ENCODE results near the gene NECAP2.
"Not testable (repeated sequence)": the region's sequence is repeated elsewhere in the genome, so short reads cannot be mapped to it uniquely, and the experiment has no call there.

Gene NECAP2

GRCh38 chr1:16483639-16484500 lies 43.3 kb downstream of the NECAP2 start:
- H3K27ac Mint-ChIP-seq; ATAC-seq (replicated peaks); H3K4me3 Mint-ChIP-seq; H3K27me3 Mint-ChIP-seq; H3K9me3 Mint-ChIP-seq; DNase-seq; H3K4me1 Mint-ChIP-seq (ENCODE audit: low read depth in 2 of 2): not testable (repeated sequence)
- H3K36me3 Mint-ChIP-seq (ENCODE audit: insufficient read depth), result peaks cover 40% of the 10 kb centered on the region

DNA sequence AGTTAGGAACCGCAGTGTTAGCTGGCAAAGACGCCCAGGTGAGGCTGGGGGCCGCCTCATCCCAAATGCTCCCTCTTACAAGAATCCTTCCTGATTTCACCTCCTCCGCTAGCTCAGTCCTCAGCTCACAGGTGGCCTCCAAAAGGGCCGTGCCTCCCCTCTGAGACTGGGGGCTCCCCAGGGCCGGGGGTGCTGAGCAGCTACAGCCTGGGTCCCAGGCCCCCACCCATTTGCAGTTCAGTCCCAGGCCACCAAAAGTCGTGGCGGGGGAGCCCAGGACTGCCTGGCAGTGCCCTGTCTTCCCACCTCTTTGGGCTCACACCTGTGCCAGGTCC lies 43.9 kb downstream of the NECAP2 start:
- Mint-ChIP-seq H3K4me1 (ENCODE audit: low read depth in 2 of 2) (no peaks in the 10 kb centered on the region), H3K27me3 (no peaks in the 10 kb centered on the region), H3K27ac (peak overlapping the region; percentile 62 to 75), H3K9me3 (no peaks in the 10 kb centered on the region), H3K36me3 (ENCODE audit: insufficient read depth) (peaks cover 35% of the 10 kb centered on the region), H3K4me3 (no peak overlapping the region)
- ATAC-seq (replicated peaks) (no peak), DNase-seq (no peak)

- H3K36me3 Mint-ChIP-seq (ENCODE audit: insufficient read depth), result peaks cover 31% of the 10 kb centered on the region
- no peak for ATAC-seq (replicated peaks)
- no peaks in the 10 kb centered on the region for H3K9me3 Mint-ChIP-seq
Measured at GRCh38 chr1:16484931-16485330, 44.4 kb downstream of the NECAP2 start.

GRCh38 chr1:16486316-16486715 lies 45.8 kb downstream of the NECAP2 start:
- H3K4me3 Mint-ChIP-seq; H3K27ac Mint-ChIP-seq; DNase-seq; H3K4me1 Mint-ChIP-seq (ENCODE audit: low read depth in 2 of 2); H3K27me3 Mint-ChIP-seq; H3K9me3 Mint-ChIP-seq; ATAC-seq (replicated peaks): not testable (repeated sequence)
- peaks cover 18% of the 10 kb centered on the region for H3K36me3 Mint-ChIP-seq (ENCODE audit: insufficient read depth)

More at GRCh38 chr1:16484931-16485330, 44.4 kb downstream of the NECAP2 start:
- Mint-ChIP-seq H3K4me3 (no peak overlapping the region), H3K27me3 (no peaks in the 10 kb centered on the region), H3K27ac (peak overlapping the region; percentile 62 to 75), H3K4me1 (ENCODE audit: low read depth in 2 of 2) (no peaks in the 10 kb centered on the region)
- no peak for DNase-seq

- not testable (repeated sequence) for H3K4me3 Mint-ChIP-seq; H3K9me3 Mint-ChIP-seq; DNase-seq; H3K4me1 Mint-ChIP-seq (ENCODE audit: low read depth in 2 of 2); ATAC-seq (replicated peaks); H3K27me3 Mint-ChIP-seq
- peak overlapping the region in 1 of 2 donors; percentile 25 for H3K27ac Mint-ChIP-seq
- peaks cover 11% of the 10 kb centered on the region for H3K36me3 Mint-ChIP-seq (ENCODE audit: insufficient read depth)
Measured at GRCh38 chr1:16487011-16487410, 46.5 kb downstream of the NECAP2 start.

DNA sequence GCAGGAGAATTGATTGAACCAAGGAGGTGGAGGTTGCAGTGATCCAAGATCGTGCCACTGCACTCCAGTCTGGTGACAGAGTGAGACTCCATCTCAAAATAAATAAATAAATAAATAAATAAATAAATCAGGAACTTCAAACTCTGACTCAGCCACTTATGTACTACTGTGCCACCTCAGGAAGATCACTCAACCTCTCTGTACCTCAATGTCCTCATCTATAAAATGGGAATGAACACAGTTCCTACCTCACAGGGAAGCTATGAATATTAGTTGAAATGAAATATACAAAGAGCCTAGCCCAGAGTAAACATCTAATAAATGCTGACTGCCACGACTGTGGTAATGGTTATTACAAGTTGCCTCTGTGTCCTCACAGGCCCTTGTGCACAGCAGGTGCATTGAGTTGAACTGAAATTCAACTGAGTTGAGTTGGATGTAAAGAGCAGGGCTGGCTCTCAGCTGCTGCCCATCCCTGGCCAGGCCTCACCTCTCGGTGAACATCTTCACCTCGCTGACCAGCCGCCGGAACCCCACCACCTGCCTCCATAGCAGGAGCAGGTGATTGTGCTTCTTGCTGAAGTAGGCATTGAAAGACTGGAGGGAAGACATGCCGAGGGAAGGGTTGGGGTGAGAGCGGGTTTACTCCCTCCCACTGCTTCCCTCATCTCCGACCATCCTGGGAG lies 48.8 kb downstream of the NECAP2 start:
- not testable (repeated sequence) for H3K27ac Mint-ChIP-seq; H3K9me3 Mint-ChIP-seq; ATAC-seq (replicated peaks); DNase-seq; H3K36me3 Mint-ChIP-seq (ENCODE audit: insufficient read depth); H3K27me3 Mint-ChIP-seq; H3K4me3 Mint-ChIP-seq; H3K4me1 Mint-ChIP-seq (ENCODE audit: low read depth in 2 of 2)

- Mint-ChIP-seq H3K4me1 (ENCODE audit: low read depth in 2 of 2) (peaks cover 4 to 9% of the 10 kb centered on the region in 2 donors), H3K9me3 (no peaks in the 10 kb centered on the region), H3K27ac (peak overlapping the region in 1 of 2 donors; percentile 17), H3K36me3 (ENCODE audit: insufficient read depth) (peaks cover 6% of the 10 kb centered on the region), H3K4me3 (no peak overlapping the region), H3K27me3 (no peaks in the 10 kb centered on the region)
- ATAC-seq (replicated peaks), result no peak
- no peak for DNase-seq
Measured at GRCh38 chr1:16491056-16491675, 50.6 kb downstream of the NECAP2 start.

GRCh38 chr1:16492937-16493336 lies 52.4 kb downstream of the NECAP2 start:
- ATAC-seq (replicated peaks); H3K27ac Mint-ChIP-seq: not testable (repeated sequence)
- H3K4me1 Mint-ChIP-seq (ENCODE audit: low read depth in 2 of 2), result peaks cover 11 to 16% of the 10 kb centered on the region in 2 donors

GRCh38 chr1:16493731-16494130 lies 53.2 kb downstream of the NECAP2 start:
- H3K9me3 Mint-ChIP-seq; H3K27me3 Mint-ChIP-seq; H3K27ac Mint-ChIP-seq; H3K4me3 Mint-ChIP-seq; H3K36me3 Mint-ChIP-seq (ENCODE audit: insufficient read depth); DNase-seq; ATAC-seq (replicated peaks): not testable (repeated sequence)
- peaks cover 17 to 18% of the 10 kb centered on the region in 2 donors for H3K4me1 Mint-ChIP-seq (ENCODE audit: low read depth in 2 of 2)

More at GRCh38 chr1:16492937-16493336, 52.4 kb downstream of the NECAP2 start:
- H3K27me3 Mint-ChIP-seq; H3K4me3 Mint-ChIP-seq; DNase-seq; H3K9me3 Mint-ChIP-seq; H3K36me3 Mint-ChIP-seq (ENCODE audit: insufficient read depth): not testable (repeated sequence)

DNA sequence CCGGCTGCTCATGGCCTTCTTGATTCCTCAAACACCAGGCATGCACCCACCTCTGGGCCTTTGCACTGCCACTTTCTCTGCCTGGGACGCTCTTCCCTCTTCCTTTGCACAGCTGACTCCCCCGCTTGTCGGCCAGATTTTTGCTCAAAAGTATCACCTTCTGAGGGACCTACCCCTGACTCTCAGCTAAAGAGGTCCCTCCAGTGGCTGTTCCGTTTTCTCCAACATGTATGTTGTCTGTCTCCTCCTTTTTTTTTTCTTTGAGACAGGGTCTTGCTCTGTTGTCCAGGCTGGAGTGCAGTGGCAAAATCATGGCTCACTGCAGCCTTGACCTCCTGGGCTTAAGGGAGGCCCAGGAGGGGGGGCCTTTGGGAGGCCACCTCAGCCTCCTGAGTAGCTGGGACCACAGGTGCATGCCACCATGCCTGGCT lies 57.0 kb downstream of the NECAP2 start:
- Mint-ChIP-seq H3K27ac (peak overlapping the region; percentile 46 to 56), H3K4me3 (peak overlapping the region; percentile 91 to 93), H3K4me1 (ENCODE audit: low read depth in 2 of 2) (peaks cover 20 to 22% of the 10 kb centered on the region in 2 donors)
- H3K36me3 Mint-ChIP-seq (ENCODE audit: insufficient read depth); ATAC-seq (replicated peaks); H3K9me3 Mint-ChIP-seq; DNase-seq; H3K27me3 Mint-ChIP-seq: not testable (repeated sequence)

GRCh38 chr1:16498047-16498446 lies 57.5 kb downstream of the NECAP2 start:
- DNase-seq; H3K9me3 Mint-ChIP-seq; H3K36me3 Mint-ChIP-seq (ENCODE audit: insufficient read depth); H3K27me3 Mint-ChIP-seq; ATAC-seq (replicated peaks): not testable (repeated sequence)
- peak overlapping the region; percentile 91 to 93 for H3K4me3 Mint-ChIP-seq
- H3K4me1 Mint-ChIP-seq (ENCODE audit: low read depth in 2 of 2), result peaks cover 20 to 22% of the 10 kb centered on the region in 2 donors
- H3K27ac Mint-ChIP-seq, result peak overlapping the region; percentile 46 to 56

GRCh38 chr1:16498573-16499413 lies 58.3 kb downstream of the NECAP2 start:
- Mint-ChIP-seq H3K27me3 (no peaks in the 10 kb centered on the region), H3K9me3 (no peaks in the 10 kb centered on the region), H3K36me3 (ENCODE audit: insufficient read depth) (peaks cover 6% of the 10 kb centered on the region), H3K4me3 (peak overlapping the region; percentile 91 to 93), H3K4me1 (ENCODE audit: low read depth in 2 of 2) (peaks cover 18 to 20% of the 10 kb centered on the region in 2 donors), H3K27ac (peak overlapping the region; percentile 46 to 64)
- ATAC-seq (replicated peaks) (peak; percentile 90), DNase-seq (peak; percentile 77 to 84 (median 79))

DNA sequence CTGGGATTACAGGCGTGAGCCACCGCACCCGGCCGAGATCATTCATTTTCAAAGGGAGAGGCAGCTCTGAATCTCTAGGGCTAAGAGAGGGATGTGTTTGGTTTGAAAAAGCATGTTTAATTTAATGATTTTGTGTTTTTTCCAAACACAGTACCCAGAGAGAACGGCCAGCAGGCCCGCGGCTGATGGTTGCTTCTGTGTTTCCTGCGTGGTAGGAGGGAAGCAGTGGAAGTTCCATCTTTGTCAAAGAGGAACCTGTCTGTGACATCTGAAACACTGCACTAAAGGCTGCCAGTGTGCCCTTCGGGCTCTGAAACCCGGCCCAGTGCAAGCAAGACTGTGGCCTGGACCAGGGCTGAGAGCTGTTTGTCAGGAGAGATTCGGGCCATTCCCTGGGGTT lies 59.9 kb downstream of the NECAP2 start:
- H3K36me3 Mint-ChIP-seq (ENCODE audit: insufficient read depth); H3K9me3 Mint-ChIP-seq; DNase-seq; H3K27me3 Mint-ChIP-seq; ATAC-seq (replicated peaks); H3K27ac Mint-ChIP-seq: not testable (repeated sequence)
- H3K4me1 Mint-ChIP-seq (ENCODE audit: low read depth in 2 of 2), result peaks cover 13 to 18% of the 10 kb centered on the region in 2 donors
- H3K4me3 Mint-ChIP-seq, result peak overlapping the region; percentile 91 to 93

Data from effector memory CD8-positive, alpha-beta T cell (primary cell).